ENCODE data around the gene UBAP2. TPM values are rescaled to one million over a fixed set of nuclear protein-coding genes. Genes with fewer than 3 reads are reported as not detected.
A peak's percentile ranks its signal among the peaks of the same experiment; 100 is the strongest.

UBAP2 gene
- total RNA-seq, 2 experiments from 2014 or later: 24.7 to 26.5 TPM

DNA sequence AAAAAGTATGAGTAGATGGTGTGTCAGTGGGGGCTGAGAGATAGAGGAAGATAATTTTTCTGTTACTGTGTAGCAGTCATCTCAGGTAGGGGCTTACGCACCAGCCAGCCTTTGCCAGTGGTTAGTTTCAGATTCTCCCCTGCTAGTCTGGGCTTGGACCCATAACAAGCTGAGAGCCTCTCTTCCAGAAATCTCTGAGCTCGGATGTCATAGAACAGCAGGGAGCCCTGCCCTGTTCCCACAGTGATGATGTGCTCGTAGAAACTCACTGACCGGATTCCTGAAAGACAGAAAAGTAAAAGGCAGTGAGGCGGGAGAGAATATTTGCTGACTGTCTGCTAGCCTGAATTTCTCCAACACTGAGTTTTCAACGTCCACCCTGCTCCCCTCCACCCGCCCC lies 40.6 kb upstream of the UBAP2 start:
- Mint-ChIP-seq H3K27ac (no peak overlapping the region), H3K36me3 (ENCODE audit: low read depth) (peaks cover 78% of the 10 kb centered on the region), H3K27me3 (no peaks in the 10 kb centered on the region), H3K4me1 (ENCODE audit: low read depth) (no peaks in the 10 kb centered on the region), H3K9me3 (no peaks in the 10 kb centered on the region), H3K4me3 (no peak overlapping the region)
- DNase-seq (no peak), ATAC-seq (ENCODE audit: poor library complexity) (no peak)
- POLR2A ChIA-PET: no interaction called here
- H3K27ac ChIP-seq (ENCODE audit: low read depth in 1 of 2, low read length in 2 of 2): no peak overlapping the region
- no peaks in the 10 kb centered on the region for H3K9me3 ChIP-seq (ENCODE audit: control insufficient read depth in 1 of 2, insufficient read depth in 1 of 2, low read length in 2 of 2)
- H3K27me3 ChIP-seq (ENCODE audit: control insufficient read depth in 1 of 2, insufficient read depth in 2 of 2, low read length in 2 of 2): no peaks in the 10 kb centered on the region
- H3K4me3 ChIP-seq (ENCODE audit: low read length): no peak overlapping the region
- TF ChIP-seq, protein P1, sequence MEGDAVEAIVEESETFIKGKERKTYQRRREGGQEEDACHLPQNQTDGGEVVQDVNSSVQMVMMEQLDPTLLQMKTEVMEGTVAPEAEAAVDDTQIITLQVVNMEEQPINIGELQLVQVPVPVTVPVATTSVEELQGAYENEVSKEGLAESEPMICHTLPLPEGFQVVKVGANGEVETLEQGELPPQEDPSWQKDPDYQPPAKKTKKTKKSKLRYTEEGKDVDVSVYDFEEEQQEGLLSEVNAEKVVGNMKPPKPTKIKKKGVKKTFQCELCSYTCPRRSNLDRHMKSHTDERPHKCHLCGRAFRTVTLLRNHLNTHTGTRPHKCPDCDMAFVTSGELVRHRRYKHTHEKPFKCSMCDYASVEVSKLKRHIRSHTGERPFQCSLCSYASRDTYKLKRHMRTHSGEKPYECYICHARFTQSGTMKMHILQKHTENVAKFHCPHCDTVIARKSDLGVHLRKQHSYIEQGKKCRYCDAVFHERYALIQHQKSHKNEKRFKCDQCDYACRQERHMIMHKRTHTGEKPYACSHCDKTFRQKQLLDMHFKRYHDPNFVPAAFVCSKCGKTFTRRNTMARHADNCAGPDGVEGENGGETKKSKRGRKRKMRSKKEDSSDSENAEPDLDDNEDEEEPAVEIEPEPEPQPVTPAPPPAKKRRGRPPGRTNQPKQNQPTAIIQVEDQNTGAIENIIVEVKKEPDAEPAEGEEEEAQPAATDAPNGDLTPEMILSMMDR (IDR thresholded peaks at IDR 0.05): no peak
- H3K36me3 ChIP-seq (ENCODE audit: insufficient read depth, low read length): peaks cover 76% of the 10 kb centered on the region
- no peaks in the 10 kb centered on the region for H3K4me1 ChIP-seq (ENCODE audit: insufficient read depth, low read length)
- CTCF ChIA-PET: no interaction called here
- intact Hi-C loops (cut with DNase I, micrococcal nuclease): no loop called here

DNA sequence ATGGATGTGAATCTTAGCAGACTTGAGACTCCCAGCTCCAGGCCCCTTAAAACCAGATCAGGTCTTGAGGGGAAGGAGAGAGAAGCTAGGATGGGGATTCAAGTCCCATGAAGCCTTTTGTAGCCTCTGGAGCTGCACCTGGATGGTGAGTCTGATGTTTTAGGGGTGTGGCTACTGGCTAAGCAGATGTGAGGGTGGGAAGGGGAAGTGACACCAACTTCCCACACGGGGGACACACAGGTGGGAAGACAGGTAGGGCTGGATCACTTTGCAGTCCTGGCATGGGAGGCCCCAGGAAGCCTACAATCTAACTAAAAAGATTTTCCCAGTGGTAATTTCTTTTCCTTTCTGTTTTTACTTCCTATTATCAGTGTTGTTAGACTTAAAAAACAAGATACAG lies 38.7 kb upstream of the UBAP2 start:
- Mint-ChIP-seq H3K27me3 (no peaks in the 10 kb centered on the region), H3K4me3 (no peak overlapping the region), H3K27ac (peak overlapping the region; percentile 6), H3K36me3 (ENCODE audit: low read depth) (peaks cover 62% of the 10 kb centered on the region), H3K9me3 (no peaks in the 10 kb centered on the region), H3K4me1 (ENCODE audit: low read depth) (no peaks in the 10 kb centered on the region)
- DNase-seq (no peak), ATAC-seq (ENCODE audit: poor library complexity) (no peak)
- no peaks in the 10 kb centered on the region for H3K4me1 ChIP-seq (ENCODE audit: insufficient read depth, low read length)
- intact Hi-C loops (cut with DNase I, micrococcal nuclease): no loop called here
- TF ChIP-seq, protein P1 (IDR thresholded peaks at IDR 0.05): no peak
- H3K27ac ChIP-seq (ENCODE audit: low read depth in 1 of 2, low read length in 2 of 2): no peak overlapping the region
- H3K4me3 ChIP-seq (ENCODE audit: low read length): no peak overlapping the region
- H3K9me3 ChIP-seq (ENCODE audit: control insufficient read depth in 1 of 2, insufficient read depth in 1 of 2, low read length in 2 of 2): no peaks in the 10 kb centered on the region
- no peaks in the 10 kb centered on the region for H3K27me3 ChIP-seq (ENCODE audit: control insufficient read depth in 1 of 2, insufficient read depth in 2 of 2, low read length in 2 of 2)
- ChIA-PET CTCF (no interaction called here), POLR2A (no interaction called here)
- H3K36me3 ChIP-seq (ENCODE audit: insufficient read depth, low read length): peaks cover 60% of the 10 kb centered on the region

GRCh38 chr9:34086864-34087263 lies 38.2 kb upstream of the UBAP2 start:
- H3K4me3 ChIP-seq (ENCODE audit: low read length): no peak overlapping the region
- TF ChIP-seq, protein P1 (IDR thresholded peaks at IDR 0.05): no peak
- no peaks in the 10 kb centered on the region for H3K27me3 ChIP-seq (ENCODE audit: control insufficient read depth in 1 of 2, insufficient read depth in 2 of 2, low read length in 2 of 2)
- intact Hi-C loops (cut with DNase I, micrococcal nuclease): no loop called here
- ChIA-PET POLR2A (no interaction called here), CTCF (no interaction called here)
- Mint-ChIP-seq H3K27ac (peak overlapping the region; percentile 6), H3K36me3 (ENCODE audit: low read depth) (peaks cover 57% of the 10 kb centered on the region), H3K27me3 (no peaks in the 10 kb centered on the region), H3K4me3 (no peak overlapping the region), H3K4me1 (ENCODE audit: low read depth) (no peaks in the 10 kb centered on the region), H3K9me3 (no peaks in the 10 kb centered on the region)
- no peak overlapping the region for H3K27ac ChIP-seq (ENCODE audit: low read depth in 1 of 2, low read length in 2 of 2)
- ATAC-seq (ENCODE audit: poor library complexity) (no peak), DNase-seq (no peak)
- H3K9me3 ChIP-seq (ENCODE audit: control insufficient read depth in 1 of 2, insufficient read depth in 1 of 2, low read length in 2 of 2): no peaks in the 10 kb centered on the region
- no peaks in the 10 kb centered on the region for H3K4me1 ChIP-seq (ENCODE audit: insufficient read depth, low read length)
- peaks cover 56% of the 10 kb centered on the region for H3K36me3 ChIP-seq (ENCODE audit: insufficient read depth, low read length)
